Adrenal gland (tissue), 5 donors: ENCODE data around the gene DCAF6.

Source experiments
- CTCF ChIP-seq, 6 experiments: fragments of 450-650 bp in 4 of 6; fragments of 200-600 bp in 2 of 6; sonication (generic) in 1 of 6; IDR thresholded peaks; 1 replicate in 5 of 6; 2 replicates in 1 of 6; pipeline versions ENCODE4 v1.5.1 to v1.8.0; 2016 to 2021; ENCODE audit warnings: antibody characterized with exemption in 6 of 6, mild to moderate bottlenecking in 2 of 6, moderate library complexity in 1 of 6
- POLR2A ChIP-seq, 2 donors: fragments of 450-650 bp; IDR thresholded peaks; one replicate each; pipeline ENCODE4 v1.6.1; 2017; ENCODE audit warnings: antibody characterized with exemption in 2 of 2, mild to moderate bottlenecking in 2 of 2, moderate library complexity in 1 of 2
- donor health status: DM: no; HTN: no; CAD: no.

DNA sequence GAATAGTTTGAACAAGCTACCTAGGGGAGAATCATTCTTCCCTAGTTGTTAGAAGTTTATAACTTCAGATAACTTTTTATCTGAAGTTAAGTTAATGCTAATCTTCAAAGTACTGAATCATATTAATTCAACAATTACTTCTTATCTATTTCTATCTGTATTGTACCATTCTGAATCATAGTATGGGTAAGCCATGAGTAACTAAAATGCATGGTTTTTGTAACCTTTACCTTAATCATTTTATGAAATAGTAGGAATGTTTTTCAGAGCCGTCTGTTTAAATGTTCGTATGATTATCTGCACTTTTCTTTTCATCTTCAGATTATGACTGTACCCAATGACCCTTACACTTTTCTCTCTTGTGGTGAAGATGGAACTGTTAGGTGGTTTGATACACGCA, 50.7 kb downstream of the DCAF6 start:
- TF ChIP-seq POLR2A (IDR thresholded peaks at IDR 0.05), result no peak
- TF ChIP-seq CTCF (IDR thresholded peaks at IDR 0.05), result no peak
